Measurements from ENCODE around the gene WWOX.
"Not testable (repeated sequence)": the region's sequence is repeated elsewhere in the genome, so short reads cannot be mapped to it uniquely, and the experiment has no call there.

Gene WWOX

GRCh38 chr16:78513838-78514237 lies 414.4 kb downstream of the WWOX start:
- no peak for DNase-seq (ENCODE audit: extremely low read depth in 1 of 2, low read depth in 1 of 2)

GRCh38 chr16:78514888-78515287 lies 415.4 kb downstream of the WWOX start:
- DNase-seq (ENCODE audit: extremely low read depth in 1 of 2, low read depth in 1 of 2), result not testable (repeated sequence)

- no peak for DNase-seq (ENCODE audit: extremely low read depth in 1 of 2, low read depth in 1 of 2)
Observed at GRCh38 chr16:78515421-78515820, 416.0 kb downstream of the WWOX start.

GRCh38 chr16:78516006-78516736 lies 416.7 kb downstream of the WWOX start:
- no peak for DNase-seq (ENCODE audit: extremely low read depth in 1 of 2, low read depth in 1 of 2)

- no peak for DNase-seq (ENCODE audit: extremely low read depth in 1 of 2, low read depth in 1 of 2)
Observed at GRCh38 chr16:78519896-78520295, 420.4 kb downstream of the WWOX start.

GRCh38 chr16:78520470-78520869 lies 421.0 kb downstream of the WWOX start:
- DNase-seq (ENCODE audit: extremely low read depth in 1 of 2, low read depth in 1 of 2), result no peak

GRCh38 chr16:78522327-78522726 lies 422.9 kb downstream of the WWOX start:
- DNase-seq (ENCODE audit: extremely low read depth in 1 of 2, low read depth in 1 of 2), result no peak

GRCh38 chr16:78523212-78523985 lies 423.9 kb downstream of the WWOX start:
- no peak for DNase-seq (ENCODE audit: extremely low read depth in 1 of 2, low read depth in 1 of 2)

GRCh38 chr16:78524066-78524595 lies 424.7 kb downstream of the WWOX start:
- DNase-seq (ENCODE audit: extremely low read depth in 1 of 2, low read depth in 1 of 2), result no peak

- DNase-seq (ENCODE audit: extremely low read depth in 1 of 2, low read depth in 1 of 2), result no peak
Observed at GRCh38 chr16:78528265-78528664, 428.8 kb downstream of the WWOX start.

- DNase-seq (ENCODE audit: extremely low read depth in 1 of 2, low read depth in 1 of 2), result no peak
Observed at GRCh38 chr16:78529881-78530280, 430.4 kb downstream of the WWOX start.

GRCh38 chr16:78530283-78530682 lies 430.8 kb downstream of the WWOX start:
- DNase-seq (ENCODE audit: extremely low read depth in 1 of 2, low read depth in 1 of 2), result no peak

GRCh38 chr16:78535098-78535497 lies 435.6 kb downstream of the WWOX start:
- DNase-seq (ENCODE audit: extremely low read depth in 1 of 2, low read depth in 1 of 2), result no peak

GRCh38 chr16:78537511-78537910 lies 438.1 kb downstream of the WWOX start:
- DNase-seq (ENCODE audit: extremely low read depth in 1 of 2, low read depth in 1 of 2), result no peak

GRCh38 chr16:78538292-78538691 lies 438.8 kb downstream of the WWOX start:
- DNase-seq (ENCODE audit: extremely low read depth in 1 of 2, low read depth in 1 of 2), result no peak

GRCh38 chr16:78538919-78539318 lies 439.5 kb downstream of the WWOX start:
- no peak for DNase-seq (ENCODE audit: extremely low read depth in 1 of 2, low read depth in 1 of 2)

- DNase-seq (ENCODE audit: extremely low read depth in 1 of 2, low read depth in 1 of 2), result no peak
Observed at GRCh38 chr16:78542419-78542818, 443.0 kb downstream of the WWOX start.

- DNase-seq (ENCODE audit: extremely low read depth in 1 of 2, low read depth in 1 of 2), result no peak
Observed at GRCh38 chr16:78543023-78543422, 443.6 kb downstream of the WWOX start.

- no peak for DNase-seq (ENCODE audit: extremely low read depth in 1 of 2, low read depth in 1 of 2)
Observed at GRCh38 chr16:78549366-78549765, 449.9 kb downstream of the WWOX start.

GRCh38 chr16:78551487-78552085 lies 452.1 kb downstream of the WWOX start:
- DNase-seq (ENCODE audit: extremely low read depth in 1 of 2, low read depth in 1 of 2), result no peak

GRCh38 chr16:78552106-78552675 lies 452.7 kb downstream of the WWOX start:
- no peak for DNase-seq (ENCODE audit: extremely low read depth in 1 of 2, low read depth in 1 of 2)

Data from stimulated activated CD8-positive, alpha-beta memory T cell treated with anti-CD3 and anti-CD28 coated beads, Interleukin-7, amount 100 ng/mL, for 48 hours (primary cell).